Caco-2 (cell line): ENCODE measurements around the gene MCC. TPM values are rescaled to one million over a fixed set of nuclear protein-coding genes. Genes with fewer than 3 reads are reported as not detected.

Experiments used
- BruUV-seq: library from RNA; stranded (reverse); fragments of 400-500 nt; replicated peaks from 2 replicates; lab custom pipeline; 2021; lab: Mats Ljungman, UMichigan
- CTCF ChIA-PET: fragments of 300-600 bp; sonication (Branson Sonifier 250); formaldehyde crosslinking; loops from one replicate; lab custom pipeline; 2022; ENCODE audit warnings: antibody characterized with exemption; lab: Charles Lee
- POLR2A ChIA-PET: fragments of 300-600 bp; sonication (Branson Sonifier 250); formaldehyde crosslinking; loops from one replicate; lab custom pipeline; 2022; ENCODE audit warnings: antibody characterized with exemption; lab: Charles Lee
- DNase-seq, 2 experiments: peaks; one replicate each; pipeline versions ENCODE4 v3.0.0 to v3.0.0-alpha.2; 2020 to 2022
- H3K27me3 ChIP-seq: replicated peaks from 2 replicates; pipeline ENCODE4 v1.6.0; 2011; ENCODE audit warnings: low read length; ENCODE audit not compliant: control insufficient read depth, insufficient read depth
- H3K36me3 ChIP-seq: 2 replicates; pipeline ENCODE4 v1.5.1; 2011; ENCODE audit warnings: low read length; ENCODE audit not compliant: control insufficient read depth, insufficient read depth
- H3K4me1 ChIP-seq: fragments of 250-450 bp; sonication (Bioruptor Pico); 2 replicates; pipeline ENCODE4 v1.5.1; 2020; ENCODE audit warnings: mild to moderate bottlenecking
- H3K4me3 ChIP-seq: 2 replicates; pipeline ENCODE4 v1.5.1; 2011; ENCODE audit warnings: low read depth, mild to moderate bottlenecking, control low read depth, low read length
- H3K9me3 ChIP-seq: fragments of 250-450 bp; sonication (Bioruptor Pico); 2 replicates; pipeline ENCODE4 v1.5.1; 2020; ENCODE audit warnings: mild to moderate bottlenecking, moderate library complexity
- H3K27ac Mint-ChIP-seq: one replicate; pipeline ENCODE4 v1.8.0; 2022; ENCODE audit warnings: mixed read lengths; ENCODE audit not compliant: unreplicated experiment
- H3K27me3 Mint-ChIP-seq: one replicate; pipeline ENCODE4 v1.8.0; 2022; ENCODE audit warnings: mixed read lengths; ENCODE audit not compliant: insufficient read depth, unreplicated experiment
- H3K36me3 Mint-ChIP-seq: one replicate; pipeline ENCODE4 v1.8.0; 2022; ENCODE audit warnings: mild to moderate bottlenecking, mixed read lengths; ENCODE audit not compliant: insufficient read depth, unreplicated experiment
- H3K4me1 Mint-ChIP-seq: one replicate; pipeline ENCODE4 v1.8.0; 2022; ENCODE audit warnings: low read depth, mixed read lengths; ENCODE audit not compliant: unreplicated experiment
- H3K4me3 Mint-ChIP-seq: one replicate; pipeline ENCODE4 v1.8.0; 2022; ENCODE audit warnings: mild to moderate bottlenecking, moderate library complexity, mixed read lengths; ENCODE audit not compliant: unreplicated experiment
- H3K9me3 Mint-ChIP-seq: one replicate; pipeline ENCODE4 v1.8.0; 2022; ENCODE audit warnings: mixed read lengths; ENCODE audit not compliant: unreplicated experiment
- intact Hi-C: fragments of 100-400 bp; cut with micrococcal nuclease; formaldehyde crosslinking; loops from one replicate; pipeline ENCODE4 v1.10.0; 2022; ENCODE audit not compliant: unreplicated experiment
- total RNA-seq: library from RNA; stranded (reverse); gene quantifications from 2 replicates; pipeline ENCODE4 v1.2.3, GENCODE V29; 2022
- TF ChIP-seq, protein P1 (sequence below), 2 experiments: fragments of 200-600 bp in 1 of 2; IDR thresholded peaks; 1 replicate in 1 of 2; 2 replicates in 1 of 2; pipeline versions ENCODE4 v1.5.1 to v1.8.0; 2011 to 2022; ENCODE audit warnings: antibody characterized with exemption in 1 of 2, control low read depth in 1 of 2, inconsistent platforms in 1 of 2, low read depth in 1 of 2, low read length in 1 of 2, mild to moderate bottlenecking in 1 of 2, moderate library complexity in 1 of 2; ENCODE audit not compliant: insufficient read depth in 1 of 2, severe bottlenecking in 1 of 2, unreplicated experiment in 1 of 2

Gene MCC
- total RNA-seq, 1 experiment from 2014 or later, result 0.09 TPM

DNA sequence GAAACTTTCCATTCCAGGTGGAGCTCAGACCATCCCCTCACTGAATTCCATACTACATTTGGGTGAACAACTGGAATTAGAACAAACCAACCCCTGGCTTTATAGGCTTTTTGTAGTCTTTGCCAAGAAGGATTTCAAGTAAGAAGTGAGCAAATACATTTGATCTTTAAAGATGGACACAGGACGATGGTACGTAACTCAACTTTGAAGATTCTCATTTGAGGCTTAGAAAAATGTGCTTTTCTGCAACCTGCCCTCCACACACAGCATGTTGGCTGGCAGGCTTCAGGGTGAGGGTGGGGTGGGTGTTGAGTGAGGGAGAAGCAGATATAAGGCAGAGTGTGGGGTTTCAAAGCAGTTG, 335.9 kb downstream of the MCC start:
- intact Hi-C loops, result no loop called here
- Histone ChIP-seq H3K36me3 (no peaks in the 10 kb centered on the region), H3K9me3 (no peaks in the 10 kb centered on the region), H3K27me3 (no peaks in the 10 kb centered on the region; the same call in 1 of the 2 replicates), H3K4me3 (no peak overlapping the region), H3K4me1 (no peaks in the 10 kb centered on the region)
- POLR2A ChIA-PET, result no interaction called here
- H3K4me1 Mint-ChIP-seq, result no peaks in the 10 kb centered on the region
- no TSS peak for BruUV-seq
- H3K36me3 Mint-ChIP-seq, result no peaks in the 10 kb centered on the region
- no peaks in the 10 kb centered on the region for H3K9me3 Mint-ChIP-seq
- no peak overlapping the region for H3K27ac Mint-ChIP-seq
- TF ChIP-seq, protein P1, sequence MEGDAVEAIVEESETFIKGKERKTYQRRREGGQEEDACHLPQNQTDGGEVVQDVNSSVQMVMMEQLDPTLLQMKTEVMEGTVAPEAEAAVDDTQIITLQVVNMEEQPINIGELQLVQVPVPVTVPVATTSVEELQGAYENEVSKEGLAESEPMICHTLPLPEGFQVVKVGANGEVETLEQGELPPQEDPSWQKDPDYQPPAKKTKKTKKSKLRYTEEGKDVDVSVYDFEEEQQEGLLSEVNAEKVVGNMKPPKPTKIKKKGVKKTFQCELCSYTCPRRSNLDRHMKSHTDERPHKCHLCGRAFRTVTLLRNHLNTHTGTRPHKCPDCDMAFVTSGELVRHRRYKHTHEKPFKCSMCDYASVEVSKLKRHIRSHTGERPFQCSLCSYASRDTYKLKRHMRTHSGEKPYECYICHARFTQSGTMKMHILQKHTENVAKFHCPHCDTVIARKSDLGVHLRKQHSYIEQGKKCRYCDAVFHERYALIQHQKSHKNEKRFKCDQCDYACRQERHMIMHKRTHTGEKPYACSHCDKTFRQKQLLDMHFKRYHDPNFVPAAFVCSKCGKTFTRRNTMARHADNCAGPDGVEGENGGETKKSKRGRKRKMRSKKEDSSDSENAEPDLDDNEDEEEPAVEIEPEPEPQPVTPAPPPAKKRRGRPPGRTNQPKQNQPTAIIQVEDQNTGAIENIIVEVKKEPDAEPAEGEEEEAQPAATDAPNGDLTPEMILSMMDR (IDR thresholded peaks at IDR 0.05; ENCODE audit: insufficient read depth in 1 of 2, low read depth in 1 of 2, low read length in 1 of 2, severe bottlenecking in 1 of 2, unreplicated experiment in 1 of 2), result no peak
- peaks cover 17% of the 10 kb centered on the region for H3K27me3 Mint-ChIP-seq
- no peak overlapping the region for H3K4me3 Mint-ChIP-seq
- CTCF ChIA-PET, result no interaction called here
- DNase-seq, result no peak

DNA sequence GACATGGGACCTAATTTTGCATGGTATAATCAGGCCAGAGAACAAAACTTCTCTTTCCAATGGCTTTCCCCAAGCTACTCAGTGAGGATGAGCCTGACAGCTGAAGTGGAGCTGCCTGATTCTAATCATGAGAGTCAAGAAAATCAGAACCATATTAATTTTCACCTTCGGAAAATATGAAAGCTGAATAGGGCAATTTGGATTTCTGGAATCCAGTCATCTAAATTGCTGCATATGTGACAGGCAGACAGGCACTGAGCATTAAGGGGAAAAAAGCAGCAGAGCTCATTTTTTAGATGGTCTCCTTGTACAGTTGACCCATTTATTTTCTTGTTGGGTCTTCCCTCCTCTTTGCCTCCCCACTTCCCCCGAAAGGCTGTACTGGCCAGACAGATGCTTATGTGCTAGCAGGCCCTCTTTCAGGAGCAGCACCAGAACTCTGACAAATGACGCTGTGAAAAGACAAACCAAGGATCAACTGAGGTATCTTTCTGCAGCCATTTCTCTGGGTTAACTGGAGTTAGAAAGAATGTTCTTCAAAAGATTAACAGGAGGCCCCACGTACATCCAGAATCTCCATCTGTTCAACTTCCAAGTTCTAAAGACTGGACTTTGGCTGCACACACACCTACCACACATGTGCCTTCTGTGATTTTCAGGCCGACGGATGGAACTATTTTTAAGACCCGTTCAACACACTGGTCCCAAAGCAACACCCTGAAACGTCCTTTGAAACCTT, 336.4 kb downstream of the MCC start:
- H3K9me3 ChIP-seq, result no peaks in the 10 kb centered on the region
- Mint-ChIP-seq H3K27me3 (peaks cover 15% of the 10 kb centered on the region), H3K36me3 (no peaks in the 10 kb centered on the region), H3K9me3 (no peaks in the 10 kb centered on the region), H3K4me1 (no peaks in the 10 kb centered on the region), H3K4me3 (no peak overlapping the region), H3K27ac (no peak overlapping the region)
- H3K27me3 ChIP-seq, result no peaks in the 10 kb centered on the region; the same call in 1 of the 2 replicates
- H3K36me3 ChIP-seq, result no peaks in the 10 kb centered on the region
- TF ChIP-seq, protein P1 (IDR thresholded peaks at IDR 0.05; ENCODE audit: insufficient read depth in 1 of 2, low read depth in 1 of 2, low read length in 1 of 2, severe bottlenecking in 1 of 2, unreplicated experiment in 1 of 2), result no peak
- ChIA-PET POLR2A (no interaction called here), CTCF (no interaction called here)
- no peaks in the 10 kb centered on the region for H3K4me1 ChIP-seq
- no peak overlapping the region for H3K4me3 ChIP-seq
- no peak for DNase-seq
- intact Hi-C loops, result no loop called here
- no TSS peak for BruUV-seq

DNA sequence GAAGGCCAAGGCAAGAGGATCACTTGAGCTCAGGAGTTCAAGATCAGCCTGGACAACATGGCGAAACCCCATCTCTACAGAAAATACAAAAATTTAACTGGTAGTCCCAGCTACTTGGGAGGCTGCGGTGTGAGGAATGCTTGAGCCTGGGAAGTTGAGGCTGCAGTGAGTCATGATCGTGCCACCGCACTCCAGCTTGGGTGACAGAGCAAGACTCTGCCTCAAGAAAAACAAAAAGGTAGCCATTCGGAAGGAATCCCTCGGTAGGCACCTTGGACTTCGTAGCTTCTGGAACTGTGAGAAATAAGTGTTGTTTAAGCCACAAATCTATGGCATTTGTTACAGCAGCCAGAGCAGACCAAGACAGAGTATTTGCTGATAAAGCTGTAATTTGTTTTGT, 337.4 kb downstream of the MCC start:
- Mint-ChIP-seq H3K9me3 (no peaks in the 10 kb centered on the region), H3K27me3 (peaks cover 17% of the 10 kb centered on the region), H3K4me3 (no peak overlapping the region), H3K27ac (no peak overlapping the region), H3K36me3 (no peaks in the 10 kb centered on the region), H3K4me1 (no peaks in the 10 kb centered on the region)
- DNase-seq, result no peak
- Histone ChIP-seq H3K27me3 (no peaks in the 10 kb centered on the region; the same call in 1 of the 2 replicates), H3K9me3 (no peaks in the 10 kb centered on the region), H3K36me3 (no peaks in the 10 kb centered on the region), H3K4me3 (no peak overlapping the region), H3K4me1 (no peaks in the 10 kb centered on the region)
- no TSS peak for BruUV-seq
- TF ChIP-seq, protein P1 (IDR thresholded peaks at IDR 0.05; ENCODE audit: insufficient read depth in 1 of 2, low read depth in 1 of 2, low read length in 1 of 2, severe bottlenecking in 1 of 2, unreplicated experiment in 1 of 2), result no peak
- CTCF ChIA-PET, result no interaction called here
- intact Hi-C loops, result no loop called here
- POLR2A ChIA-PET, result no interaction called here
